Loucy (cell line): ENCODE results near the gene ARHGAP26.

Source experiments
- EZH2phosphoT487 ChIP-seq: fragments of 200-600 bp; IDR thresholded peaks from 2 replicates; pipeline ENCODE4 v1.6.1; 2018; ENCODE audit warnings: antibody characterized with exemption, mild to moderate bottlenecking, moderate library complexity, borderline replicate concordance
- TF ChIP-seq, protein P1 (sequence below): fragments of 200-600 bp; sonication (generic); conservative IDR thresholded peaks from 2 replicates; pipeline ENCODE4 v1.5.1; 2014; ENCODE audit warnings: mild to moderate bottlenecking, antibody characterized with exemption, low read length

DNA sequence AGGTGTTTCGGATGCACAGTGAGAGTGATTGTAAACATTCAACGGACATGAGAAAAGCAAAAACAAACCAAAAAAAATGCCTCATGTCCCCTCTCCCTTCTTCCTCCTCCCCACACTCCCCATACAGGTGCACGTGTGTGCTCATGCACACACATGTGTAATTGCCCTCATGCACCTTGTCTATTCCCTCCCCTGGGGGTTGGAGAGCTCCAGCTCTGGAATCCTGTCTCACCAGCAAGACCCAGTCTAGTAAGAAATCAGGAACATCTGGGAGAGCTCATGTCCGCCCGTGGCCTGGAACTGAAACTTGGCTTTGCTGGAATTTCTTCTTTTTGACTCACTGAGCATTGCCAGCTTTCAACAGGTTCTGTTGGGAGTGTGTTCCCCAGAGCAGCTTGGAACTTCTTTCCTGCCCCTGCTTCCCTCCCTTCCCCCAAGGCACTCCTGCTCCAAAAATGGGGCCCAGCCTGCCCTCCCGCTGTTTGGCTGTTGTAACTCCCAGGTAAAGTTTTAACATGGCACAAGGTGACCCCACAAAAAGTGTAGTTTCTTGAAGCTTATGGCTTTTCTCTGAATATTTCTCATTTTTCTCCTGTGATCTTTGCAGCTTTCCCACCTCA, 443.2 kb downstream of the ARHGAP26 start:
- TF ChIP-seq, protein P1, sequence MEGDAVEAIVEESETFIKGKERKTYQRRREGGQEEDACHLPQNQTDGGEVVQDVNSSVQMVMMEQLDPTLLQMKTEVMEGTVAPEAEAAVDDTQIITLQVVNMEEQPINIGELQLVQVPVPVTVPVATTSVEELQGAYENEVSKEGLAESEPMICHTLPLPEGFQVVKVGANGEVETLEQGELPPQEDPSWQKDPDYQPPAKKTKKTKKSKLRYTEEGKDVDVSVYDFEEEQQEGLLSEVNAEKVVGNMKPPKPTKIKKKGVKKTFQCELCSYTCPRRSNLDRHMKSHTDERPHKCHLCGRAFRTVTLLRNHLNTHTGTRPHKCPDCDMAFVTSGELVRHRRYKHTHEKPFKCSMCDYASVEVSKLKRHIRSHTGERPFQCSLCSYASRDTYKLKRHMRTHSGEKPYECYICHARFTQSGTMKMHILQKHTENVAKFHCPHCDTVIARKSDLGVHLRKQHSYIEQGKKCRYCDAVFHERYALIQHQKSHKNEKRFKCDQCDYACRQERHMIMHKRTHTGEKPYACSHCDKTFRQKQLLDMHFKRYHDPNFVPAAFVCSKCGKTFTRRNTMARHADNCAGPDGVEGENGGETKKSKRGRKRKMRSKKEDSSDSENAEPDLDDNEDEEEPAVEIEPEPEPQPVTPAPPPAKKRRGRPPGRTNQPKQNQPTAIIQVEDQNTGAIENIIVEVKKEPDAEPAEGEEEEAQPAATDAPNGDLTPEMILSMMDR: no peak
- TF ChIP-seq EZH2phosphoT487: no peak
